ENCODE results near the gene TREML1.

TREML1 gene

DNA sequence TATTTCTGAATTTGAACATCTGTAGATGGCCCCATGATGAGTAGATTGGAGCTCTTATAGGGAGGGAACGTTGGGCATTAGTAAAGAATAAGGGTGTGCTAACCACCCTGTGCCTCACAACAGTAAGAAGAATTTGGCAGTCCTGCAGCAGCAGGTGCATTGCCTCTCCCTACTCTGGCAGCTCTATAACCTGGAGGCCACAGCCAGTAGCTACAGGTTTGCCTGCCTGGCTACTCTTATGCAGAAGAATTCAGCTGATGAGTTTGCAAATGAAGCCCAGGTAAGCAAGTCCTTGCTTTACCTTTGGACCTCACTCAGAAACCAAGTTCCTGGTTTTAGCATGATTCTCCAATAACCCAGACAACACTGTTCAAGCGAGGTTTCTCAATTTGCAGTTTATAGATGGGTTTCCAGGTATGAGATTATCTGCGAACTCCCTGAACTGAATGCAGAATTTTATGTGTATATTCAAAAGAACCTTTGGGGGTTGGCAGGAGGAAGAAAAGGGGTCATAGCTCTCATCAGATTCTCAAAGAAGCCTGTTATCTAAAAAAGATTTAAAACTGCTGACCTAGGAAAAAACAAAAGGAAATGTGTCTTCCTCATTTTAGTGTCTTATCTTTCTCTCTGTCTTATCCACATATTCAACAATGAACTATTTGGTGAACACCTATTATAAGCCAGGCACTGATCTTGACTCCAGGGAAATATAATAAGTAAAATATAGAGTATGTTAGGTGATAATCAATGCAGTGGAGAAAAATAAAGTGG is 18.9 kb downstream of the TREML1 start:
- no peak for DNase-seq (ENCODE audit: low spot score)
- in situ Hi-C loops (cut with MboI; ENCODE audit: low sequenced_read_pairs, unreplicated experiment), result no loop called here
- TF ChIP-seq CTCF (IDR thresholded peaks at IDR 0.05; ENCODE audit: borderline replicate concordance, control extremely low read depth, extremely low read depth, insufficient read depth, missing control alignments), result no peak

DNA sequence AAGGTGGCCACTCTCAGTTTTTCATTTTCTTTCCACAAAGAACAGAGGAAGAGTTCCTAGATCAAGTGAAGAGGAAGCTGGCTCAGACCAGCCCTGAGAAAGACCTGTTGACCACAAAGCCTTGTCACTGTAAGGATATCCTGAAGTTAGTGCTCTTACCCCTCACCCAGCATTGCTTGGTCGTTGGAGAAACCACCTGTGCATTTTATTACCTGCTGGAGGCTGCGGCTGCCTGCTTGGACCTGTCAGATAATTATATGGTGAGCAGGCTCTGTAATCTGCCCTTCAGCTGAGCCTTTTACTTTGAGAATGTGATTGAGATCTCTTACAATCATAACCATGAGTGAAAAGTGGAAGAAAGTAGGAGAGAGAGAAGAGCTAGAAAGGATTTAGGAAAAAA is 21.9 kb downstream of the TREML1 start:
- TF ChIP-seq CTCF (IDR thresholded peaks at IDR 0.05; ENCODE audit: borderline replicate concordance, control extremely low read depth, extremely low read depth, insufficient read depth, missing control alignments), result no peak
- in situ Hi-C loops (cut with MboI; ENCODE audit: low sequenced_read_pairs, unreplicated experiment), result no loop called here
- no peak for DNase-seq (ENCODE audit: low spot score)

- in situ Hi-C loops (cut with MboI; ENCODE audit: low sequenced_read_pairs, unreplicated experiment), result no loop called here
- no peak for TF ChIP-seq CTCF (IDR thresholded peaks at IDR 0.05; ENCODE audit: borderline replicate concordance, control extremely low read depth, extremely low read depth, insufficient read depth, missing control alignments)
- no peak for DNase-seq (ENCODE audit: low spot score)
Observed at GRCh38 chr6:41125282-41125681, 28.9 kb downstream of the TREML1 start.

- DNase-seq (ENCODE audit: low spot score), result no peak
- in situ Hi-C loops (cut with MboI; ENCODE audit: low sequenced_read_pairs, unreplicated experiment), result no loop called here
- TF ChIP-seq CTCF (IDR thresholded peaks at IDR 0.05; ENCODE audit: borderline replicate concordance, control extremely low read depth, extremely low read depth, insufficient read depth, missing control alignments), result no peak
Observed at GRCh38 chr6:41122918-41123317, 31.2 kb downstream of the TREML1 start.

DNA sequence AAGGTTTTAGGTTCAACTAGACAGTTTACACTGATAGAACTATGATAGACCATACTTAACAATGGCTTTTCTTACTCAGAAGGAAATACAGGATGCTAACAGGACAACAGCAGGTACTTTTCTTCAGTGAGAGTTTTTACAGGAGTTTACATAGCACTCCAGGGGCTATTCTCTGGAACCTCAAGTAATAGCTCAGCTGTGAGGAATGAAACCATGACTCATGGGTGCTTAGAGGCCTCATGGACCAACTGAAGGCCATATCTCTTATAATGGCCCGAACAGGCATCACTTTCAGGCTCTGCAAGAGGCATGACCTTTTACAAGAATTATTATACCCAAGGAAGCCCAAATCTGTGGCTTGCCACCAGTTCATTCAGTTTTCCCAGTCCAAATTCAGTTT is 31.8 kb downstream of the TREML1 start:
- in situ Hi-C loops (cut with MboI; ENCODE audit: low sequenced_read_pairs, unreplicated experiment), result no loop called here
- TF ChIP-seq CTCF (IDR thresholded peaks at IDR 0.05; ENCODE audit: borderline replicate concordance, control extremely low read depth, extremely low read depth, insufficient read depth, missing control alignments), result no peak

DNA sequence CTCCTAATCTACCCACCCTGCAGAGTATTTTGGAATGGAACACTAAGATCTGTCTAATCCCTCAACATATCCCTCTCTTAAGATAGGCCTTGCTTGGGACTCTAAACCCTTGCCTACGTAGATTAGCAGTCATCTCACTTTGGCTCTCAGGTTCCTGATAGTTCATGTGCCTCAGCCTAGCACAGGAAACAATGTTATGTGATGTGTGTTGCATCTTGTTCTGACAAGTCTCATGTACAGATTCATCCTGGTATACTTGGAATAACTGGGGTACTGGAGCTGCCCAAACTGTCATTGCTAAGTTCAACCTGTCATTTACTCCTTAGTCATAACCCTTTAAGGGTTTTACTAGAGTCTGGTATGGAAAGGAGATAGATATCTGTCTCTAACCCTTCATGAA is 34.1 kb downstream of the TREML1 start:
- in situ Hi-C loops (cut with MboI; ENCODE audit: low sequenced_read_pairs, unreplicated experiment), result no loop called here
- no peak for TF ChIP-seq CTCF (IDR thresholded peaks at IDR 0.05; ENCODE audit: borderline replicate concordance, control extremely low read depth, extremely low read depth, insufficient read depth, missing control alignments)
- no peak for DNase-seq (ENCODE audit: low spot score)

More for the DNA sequence above, 31.8 kb downstream of the TREML1 start:
- no peak for DNase-seq (ENCODE audit: low spot score)
